ENCODE results near the gene RAD18.

RAD18 gene

GRCh38 chr3:8891303-8891702 is 72.0 kb downstream of the RAD18 start:
- DNase-seq: no peak

GRCh38 chr3:8888301-8888915 is 74.9 kb downstream of the RAD18 start:
- DNase-seq: no peak

DNA sequence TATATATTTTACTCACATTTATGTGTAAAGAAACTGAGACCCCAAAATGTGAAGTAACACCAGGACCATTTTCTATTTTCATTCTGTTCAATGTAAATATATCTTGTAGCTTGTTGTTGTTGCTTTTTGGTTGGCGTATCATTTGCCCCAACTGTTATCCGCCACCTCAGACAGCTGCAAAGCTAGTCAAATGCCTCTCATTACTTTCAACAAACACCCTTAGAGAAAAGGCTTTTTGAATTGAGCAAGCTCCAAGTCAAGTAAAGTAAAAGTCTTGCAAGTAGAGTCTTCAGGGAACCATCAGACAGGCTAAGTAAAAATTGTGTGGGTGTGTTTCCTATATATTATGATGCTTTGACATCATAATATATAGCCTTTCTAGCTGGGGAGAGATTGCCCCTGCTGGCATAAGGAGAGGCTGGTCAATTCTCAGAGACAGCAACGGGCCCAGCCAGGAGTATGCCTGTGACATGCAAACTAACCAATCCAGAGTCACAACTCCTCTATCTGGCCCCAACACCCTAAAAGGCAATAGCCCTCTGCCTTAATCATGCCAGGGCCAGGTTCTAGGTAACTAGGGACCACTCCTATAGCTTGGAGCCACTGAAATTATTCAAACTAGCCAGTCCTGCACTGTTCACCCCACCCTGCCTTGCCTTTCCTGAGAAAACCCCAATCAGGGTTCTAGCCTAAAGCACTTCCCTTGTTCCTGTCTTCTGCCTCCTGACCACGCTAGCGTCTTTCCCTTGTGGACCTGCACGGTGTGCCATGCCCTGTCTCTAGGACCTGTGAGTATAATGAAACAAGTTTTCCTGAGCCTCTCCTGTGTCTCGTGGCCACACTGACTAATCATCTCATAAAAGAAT is 75.6 kb downstream of the RAD18 start:
- no peak for DNase-seq

DNA sequence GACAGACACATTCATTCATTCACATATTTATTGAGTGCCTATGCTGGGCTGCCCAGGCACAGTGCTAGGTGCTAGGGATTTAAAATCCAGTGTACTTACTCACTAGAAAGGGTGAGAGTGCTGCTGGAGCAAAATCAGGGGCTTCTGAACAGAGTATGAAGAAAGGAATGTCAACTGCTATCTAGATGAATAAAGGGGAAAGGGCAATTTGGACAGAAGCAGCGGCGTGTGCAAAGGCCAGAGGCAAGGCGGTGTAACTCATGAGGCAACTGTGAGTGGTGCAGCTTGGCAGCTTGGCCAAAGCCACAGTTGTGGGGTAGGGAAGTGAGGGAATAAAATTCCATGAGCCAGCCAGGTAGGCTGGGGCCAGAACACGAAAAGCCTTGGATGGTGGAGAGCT is 76.7 kb downstream of the RAD18 start:
- no peak for DNase-seq

DNA sequence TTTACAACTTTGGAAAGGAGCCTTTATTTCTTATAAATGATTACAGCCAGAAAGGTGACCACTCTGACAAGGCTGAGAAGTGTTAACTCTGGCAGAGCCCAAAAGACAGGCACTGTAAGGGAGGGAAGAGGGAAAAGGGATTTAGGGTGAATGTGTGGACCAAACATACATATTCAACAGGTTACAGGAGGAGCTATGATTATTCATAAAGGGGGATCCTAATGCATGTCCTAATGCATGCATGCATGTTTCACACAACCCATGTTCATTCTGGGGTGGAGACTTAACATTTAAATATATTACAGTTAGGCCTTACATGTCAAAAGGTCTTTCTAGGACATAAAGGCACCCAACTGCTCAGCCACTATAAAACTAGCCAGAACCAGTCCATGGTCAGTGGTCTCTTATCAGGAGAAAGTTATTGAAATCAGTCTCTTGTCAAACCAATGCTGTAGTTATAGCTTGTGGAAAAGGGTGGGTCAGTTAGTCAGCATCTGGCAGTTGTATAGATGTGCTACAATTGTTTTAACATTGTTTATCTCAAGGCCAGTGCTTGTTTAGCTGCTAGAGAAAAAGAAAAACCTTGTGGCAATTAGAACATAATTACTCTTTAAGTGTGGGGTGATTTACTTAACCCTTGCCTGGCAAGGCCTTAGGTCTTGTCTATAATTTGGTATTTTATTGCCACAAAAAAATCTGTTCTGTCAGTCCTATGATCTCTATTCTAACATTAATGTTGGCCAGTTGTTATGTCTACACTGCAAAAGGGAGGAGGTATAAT is 77.5 kb downstream of the RAD18 start:
- no peak for DNase-seq

GRCh38 chr3:8884630-8885290 is 78.5 kb downstream of the RAD18 start:
- DNase-seq: no peak

- DNase-seq: no peak
These were observed 80.6 kb downstream of the RAD18 start for GRCh38 chr3:8882642-8883041.

DNA sequence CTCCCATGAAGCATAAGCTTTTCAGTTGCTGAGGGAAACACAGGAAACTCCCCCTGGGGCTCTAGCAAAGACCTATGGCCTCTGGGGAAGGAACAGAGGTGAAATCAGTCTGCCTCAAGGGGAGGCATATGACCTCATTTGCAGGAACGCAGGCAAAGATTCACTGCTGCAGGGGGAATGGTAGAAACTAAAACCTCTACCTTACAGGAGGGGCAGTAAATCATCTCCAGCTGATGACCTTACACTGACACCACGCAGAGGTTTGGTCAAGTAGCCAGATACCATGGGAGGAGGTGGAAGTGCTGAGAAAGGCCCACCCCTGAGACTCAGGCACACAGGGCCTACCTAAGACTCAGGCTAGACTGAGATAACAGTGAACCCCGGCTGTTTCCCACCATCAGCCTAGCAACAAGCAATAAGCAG is 81.1 kb downstream of the RAD18 start:
- DNase-seq: no peak

- DNase-seq: no peak
These were observed 83.8 kb downstream of the RAD18 start for GRCh38 chr3:8879347-8879944.

DNA sequence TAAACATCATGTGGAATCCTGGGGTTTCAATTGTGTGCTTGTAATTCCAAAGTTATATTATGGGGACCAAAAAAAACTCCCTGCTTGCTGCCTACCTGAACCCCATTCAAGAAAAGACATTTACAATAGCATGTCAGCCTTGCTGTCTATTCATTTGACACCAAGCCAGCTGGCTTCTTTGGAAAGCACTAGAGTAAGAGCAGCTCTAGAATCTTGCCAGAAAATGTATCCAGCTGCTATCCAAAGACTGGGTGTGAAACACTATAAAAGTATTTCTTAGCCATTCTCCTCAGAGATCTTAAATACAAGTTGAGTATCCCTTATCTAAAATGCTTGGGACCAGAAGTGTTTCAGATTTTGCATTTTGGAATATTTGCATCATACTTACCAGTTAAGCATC is 87.4 kb downstream of the RAD18 start:
- no peak for DNase-seq

DNA sequence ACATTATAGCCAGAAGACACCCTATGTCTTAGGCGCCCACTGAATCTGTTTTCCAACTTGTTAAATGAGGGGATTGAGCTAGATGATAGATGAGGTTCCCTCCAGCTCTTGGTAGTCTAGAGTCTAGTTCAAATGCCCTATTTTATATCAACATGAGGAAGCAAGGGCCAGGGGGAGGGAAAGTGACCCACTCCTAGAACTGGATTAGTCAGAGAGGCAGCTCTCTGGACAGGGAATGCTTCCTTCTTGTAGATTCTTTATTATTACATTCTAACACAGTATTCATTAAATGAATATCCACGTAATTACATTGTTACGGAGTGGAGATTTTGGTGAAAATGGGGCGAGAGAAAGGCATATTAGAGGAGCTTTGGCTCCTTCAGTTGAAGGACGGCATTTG is 89.5 kb downstream of the RAD18 start:
- no peak for DNase-seq

GRCh38 chr3:8872261-8872660 is 91.0 kb downstream of the RAD18 start:
- no peak for DNase-seq

GRCh38 chr3:8871306-8871705 is 92.0 kb downstream of the RAD18 start:
- DNase-seq: no peak

DNA sequence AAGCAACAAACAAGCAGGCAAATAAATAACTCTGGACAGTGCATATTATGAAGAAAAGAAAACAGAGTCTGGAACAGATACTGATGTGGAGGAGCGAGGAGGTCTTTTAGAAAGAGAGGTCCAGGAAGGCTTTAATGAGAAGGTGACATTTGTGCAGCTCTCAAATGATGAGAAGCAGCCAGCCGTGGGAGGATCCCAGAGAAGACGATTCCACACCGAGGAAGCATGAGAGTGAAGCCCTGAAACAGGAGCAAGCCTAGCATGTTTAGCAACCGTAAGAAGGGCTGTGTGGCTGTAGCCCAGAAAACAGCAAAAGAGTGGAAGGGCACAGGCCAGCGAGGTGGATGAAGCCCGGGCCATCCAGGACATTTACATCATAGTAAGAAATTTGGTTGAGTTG is 93.1 kb downstream of the RAD18 start:
- no peak for DNase-seq

GRCh38 chr3:8869613-8870012 is 93.7 kb downstream of the RAD18 start:
- DNase-seq: no peak

GRCh38 chr3:8868996-8869395 is 94.3 kb downstream of the RAD18 start:
- no peak for DNase-seq

- no peak for DNase-seq
These were observed 95.6 kb downstream of the RAD18 start for GRCh38 chr3:8867646-8868045.

DNA sequence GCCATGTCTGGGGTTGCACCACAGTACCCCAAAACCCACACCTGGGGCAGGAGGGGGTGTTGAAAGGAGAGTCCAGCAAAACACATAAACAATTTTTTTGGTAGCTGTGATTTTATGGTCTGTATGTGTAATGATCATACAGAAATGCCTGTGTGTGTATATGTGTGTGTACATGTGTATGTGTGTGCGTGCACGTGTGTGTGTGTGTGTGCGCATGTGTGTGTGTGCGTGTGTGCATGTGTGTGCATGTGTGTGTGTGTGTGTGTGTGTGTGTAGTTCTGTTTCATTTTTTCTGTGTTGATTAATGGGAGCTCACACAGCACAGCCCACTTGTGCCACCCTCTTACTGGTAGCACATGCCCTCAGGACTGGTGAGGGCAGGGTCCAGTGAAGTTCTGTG is 97.6 kb downstream of the RAD18 start:
- DNase-seq: no peak

GRCh38 chr3:8864402-8865350 is 98.6 kb downstream of the RAD18 start:
- DNase-seq: no peak

- no peak for DNase-seq
These were observed 99.4 kb downstream of the RAD18 start for GRCh38 chr3:8863891-8864290.

GRCh38 chr3:8857720-8858367 is 105.4 kb downstream of the RAD18 start:
- no peak for DNase-seq
